Activated T-helper 2 cell treated with anti-CD3 and anti-CD28 coated beads, Interferon-gamma antibody, Interleukin-2, Interleukin-4, amounts not matched to agents 10 μg/mL and 5 μg/mL and 100 μg/mL, durations not matched to agents 14 hours and 24 hours and 36 hours (primary cell): ENCODE measurements around the gene EDRF1. TPM values are rescaled to one million over a fixed set of nuclear protein-coding genes. Genes with fewer than 3 reads are reported as not detected.

Source experiments
- DNase-seq: peaks from one replicate; pipeline ENCODE4 v3.0.0; 2021; ENCODE audit warnings: low spot score
- H3K27ac Mint-ChIP-seq: one replicate; pipeline ENCODE4 v1.8.0; 2021; ENCODE audit warnings: mixed read lengths
- H3K27me3 Mint-ChIP-seq: one replicate; pipeline ENCODE4 v1.8.0; 2021; ENCODE audit warnings: low read depth, mixed read lengths
- H3K36me3 Mint-ChIP-seq: one replicate; pipeline ENCODE4 v1.8.0; 2021; ENCODE audit warnings: low read depth, mixed read lengths
- H3K4me1 Mint-ChIP-seq: one replicate; pipeline ENCODE4 v1.8.0; 2021; ENCODE audit warnings: low read depth, mixed read lengths
- H3K4me3 Mint-ChIP-seq: one replicate; pipeline ENCODE4 v1.8.0; 2021; ENCODE audit warnings: low read depth, mild to moderate bottlenecking, moderate library complexity, mixed read lengths
- H3K9me3 Mint-ChIP-seq: one replicate; pipeline ENCODE4 v1.8.0; 2021; ENCODE audit warnings: mixed read lengths
- intact Hi-C: fragments of 100-400 bp; cut with micrococcal nuclease; formaldehyde crosslinking; loops from one replicate; pipeline ENCODE4 v1.15.1; 2023
- total RNA-seq: library from RNA; stranded (reverse); gene quantifications from 2 replicates; pipeline ENCODE4 v1.2.3, GENCODE V29; 2022

Gene EDRF1
- total RNA-seq, 1 donor from 2014 or later = 40.3 TPM

- Mint-ChIP-seq H3K27me3 (no peaks in the 10 kb centered on the region), H3K9me3 (peaks cover 9% of the 10 kb centered on the region), H3K4me3 (peak overlapping the region; percentile 96), H3K36me3 (peaks cover 54% of the 10 kb centered on the region), H3K4me1 (peaks cover 21% of the 10 kb centered on the region), H3K27ac (peak overlapping the region; percentile 46)
- intact Hi-C loops = loop anchor here (10.0 kb wide), 1 partner anchor 174 kb away; the partner anchor contains the start of gene FANK1
- no peak for DNase-seq
These were observed 1.5 kb downstream of the EDRF1 start for GRCh38 chr10:125721035-125721434.

- no peak overlapping the region for H3K4me3 Mint-ChIP-seq
- H3K27ac Mint-ChIP-seq = no peak overlapping the region
These were observed 3.3 kb downstream of the EDRF1 start for GRCh38 chr10:125722811-125723210.

GRCh38 chr10:125726914-125727313, 7.4 kb downstream of the EDRF1 start:
- DNase-seq = no peak
- peaks cover 79% of the 10 kb centered on the region for H3K36me3 Mint-ChIP-seq
- H3K27me3 Mint-ChIP-seq = no peaks in the 10 kb centered on the region
- H3K9me3 Mint-ChIP-seq = no peaks in the 10 kb centered on the region
- peaks cover 9% of the 10 kb centered on the region for H3K4me1 Mint-ChIP-seq
- no peak overlapping the region for H3K27ac Mint-ChIP-seq
- H3K4me3 Mint-ChIP-seq = no peak overlapping the region
- intact Hi-C loops = loop anchor here (10.0 kb wide), 1 partner anchor 168 kb away; the partner anchor contains the start of gene FANK1

More at GRCh38 chr10:125722811-125723210, 3.3 kb downstream of the EDRF1 start:
- no peak for DNase-seq
- intact Hi-C loops = loop anchor here (10.0 kb wide), 1 partner anchor 172 kb away; the partner anchor contains the start of gene FANK1
- Mint-ChIP-seq H3K27me3 (no peaks in the 10 kb centered on the region), H3K4me1 (peaks cover 24% of the 10 kb centered on the region), H3K9me3 (peaks cover 4% of the 10 kb centered on the region), H3K36me3 (peaks cover 59% of the 10 kb centered on the region)

GRCh38 chr10:125727436-125727835, 7.9 kb downstream of the EDRF1 start:
- peaks cover 80% of the 10 kb centered on the region for H3K36me3 Mint-ChIP-seq
- no peak overlapping the region for H3K4me3 Mint-ChIP-seq
- intact Hi-C loops = loop anchor here (10.0 kb wide), 1 partner anchor 167 kb away; the partner anchor contains the start of gene FANK1
- H3K4me1 Mint-ChIP-seq = peaks cover 6% of the 10 kb centered on the region
- H3K27me3 Mint-ChIP-seq = no peaks in the 10 kb centered on the region
- no peak for DNase-seq
- no peak overlapping the region for H3K27ac Mint-ChIP-seq
- no peaks in the 10 kb centered on the region for H3K9me3 Mint-ChIP-seq

GRCh38 chr10:125734148-125734547, 14.6 kb downstream of the EDRF1 start:
- Mint-ChIP-seq H3K4me1 (no peaks in the 10 kb centered on the region), H3K4me3 (no peak overlapping the region), H3K27ac (no peak overlapping the region), H3K27me3 (no peaks in the 10 kb centered on the region), H3K36me3 (peaks cover 86% of the 10 kb centered on the region), H3K9me3 (no peaks in the 10 kb centered on the region)
- DNase-seq = no peak
- intact Hi-C loops = no loop called here

- intact Hi-C loops = no loop called here
- Mint-ChIP-seq H3K9me3 (no peaks in the 10 kb centered on the region), H3K27ac (no peak overlapping the region), H3K4me3 (no peak overlapping the region), H3K27me3 (no peaks in the 10 kb centered on the region), H3K4me1 (no peaks in the 10 kb centered on the region), H3K36me3 (peaks cover 86% of the 10 kb centered on the region)
- DNase-seq = no peak
These were observed 15.3 kb downstream of the EDRF1 start for GRCh38 chr10:125734823-125735222.

- Mint-ChIP-seq H3K4me3 (no peak overlapping the region), H3K9me3 (no peaks in the 10 kb centered on the region)
These were observed 18.7 kb downstream of the EDRF1 start for GRCh38 chr10:125738206-125738605.

GRCh38 chr10:125739994-125740679, 20.6 kb downstream of the EDRF1 start:
- H3K9me3 Mint-ChIP-seq = no peaks in the 10 kb centered on the region
- H3K27me3 Mint-ChIP-seq = no peaks in the 10 kb centered on the region
- no peak overlapping the region for H3K4me3 Mint-ChIP-seq
- peaks cover 83% of the 10 kb centered on the region for H3K36me3 Mint-ChIP-seq
- no peak for DNase-seq
- H3K4me1 Mint-ChIP-seq = no peaks in the 10 kb centered on the region
- no peak overlapping the region for H3K27ac Mint-ChIP-seq
- intact Hi-C loops = no loop called here

More at GRCh38 chr10:125738206-125738605, 18.7 kb downstream of the EDRF1 start:
- intact Hi-C loops = no loop called here
- no peaks in the 10 kb centered on the region for H3K27me3 Mint-ChIP-seq
- no peak for DNase-seq
- H3K36me3 Mint-ChIP-seq = peaks cover 81% of the 10 kb centered on the region
- H3K4me1 Mint-ChIP-seq = no peaks in the 10 kb centered on the region
- no peak overlapping the region for H3K27ac Mint-ChIP-seq

GRCh38 chr10:125742465-125742864, 23.0 kb downstream of the EDRF1 start:
- no peak overlapping the region for H3K27ac Mint-ChIP-seq
- intact Hi-C loops = no loop called here

GRCh38 chr10:125744909-125745308, 25.4 kb downstream of the EDRF1 start:
- no peak overlapping the region for H3K4me3 Mint-ChIP-seq
- peaks cover 5% of the 10 kb centered on the region for H3K4me1 Mint-ChIP-seq
- H3K36me3 Mint-ChIP-seq = peaks cover 78% of the 10 kb centered on the region
- H3K9me3 Mint-ChIP-seq = no peaks in the 10 kb centered on the region
- H3K27me3 Mint-ChIP-seq = no peaks in the 10 kb centered on the region
- H3K27ac Mint-ChIP-seq = no peak overlapping the region
- intact Hi-C loops = no loop called here
- DNase-seq = no peak

More at GRCh38 chr10:125742465-125742864, 23.0 kb downstream of the EDRF1 start:
- peaks cover 5% of the 10 kb centered on the region for H3K4me1 Mint-ChIP-seq
- peaks cover 79% of the 10 kb centered on the region for H3K36me3 Mint-ChIP-seq
- DNase-seq = no peak
- no peak overlapping the region for H3K4me3 Mint-ChIP-seq
- H3K27me3 Mint-ChIP-seq = no peaks in the 10 kb centered on the region
- H3K9me3 Mint-ChIP-seq = no peaks in the 10 kb centered on the region

- Mint-ChIP-seq H3K27ac (no peak overlapping the region), H3K9me3 (no peaks in the 10 kb centered on the region), H3K27me3 (no peaks in the 10 kb centered on the region), H3K4me3 (no peak overlapping the region), H3K36me3 (peaks cover 79% of the 10 kb centered on the region), H3K4me1 (peaks cover 5% of the 10 kb centered on the region)
- intact Hi-C loops = no loop called here
- no peak for DNase-seq
These were observed 27.9 kb downstream of the EDRF1 start for GRCh38 chr10:125747417-125747816.

- intact Hi-C loops = no loop called here
- no peak for DNase-seq
- Mint-ChIP-seq H3K4me1 (peaks cover 2% of the 10 kb centered on the region), H3K27me3 (no peaks in the 10 kb centered on the region), H3K4me3 (no peak overlapping the region), H3K9me3 (no peaks in the 10 kb centered on the region), H3K27ac (no peak overlapping the region), H3K36me3 (peaks cover 72% of the 10 kb centered on the region)
These were observed 36.7 kb downstream of the EDRF1 start for GRCh38 chr10:125756196-125756595.

GRCh38 chr10:125756853-125757487, 37.5 kb downstream of the EDRF1 start:
- Mint-ChIP-seq H3K4me1 (peaks cover 2% of the 10 kb centered on the region), H3K36me3 (peaks cover 73% of the 10 kb centered on the region), H3K9me3 (no peaks in the 10 kb centered on the region), H3K27me3 (no peaks in the 10 kb centered on the region), H3K4me3 (no peak overlapping the region), H3K27ac (no peak overlapping the region)
- no peak for DNase-seq
- intact Hi-C loops = no loop called here
